Stimulated activated CD8-positive, alpha-beta memory T cell treated with anti-CD3 and anti-CD28 coated beads, Interleukin-7, amount 100 ng/mL, for 4 hours (primary cell): ENCODE data around the gene TRIM13.
"Not testable (repeated sequence)": the region's sequence is repeated elsewhere in the genome, so short reads cannot be mapped to it uniquely, and the experiment has no call there.

Experiments used
- DNase-seq, 2 donors: peaks; one replicate each; pipeline ENCODE4 v3.0.0-alpha.2; 2020; ENCODE audit warnings: low read depth in 2 of 2

Gene TRIM13

GRCh38 chr13:50062336-50062735 is 65.5 kb downstream of the TRIM13 start:
- not testable (repeated sequence) for DNase-seq

DNA sequence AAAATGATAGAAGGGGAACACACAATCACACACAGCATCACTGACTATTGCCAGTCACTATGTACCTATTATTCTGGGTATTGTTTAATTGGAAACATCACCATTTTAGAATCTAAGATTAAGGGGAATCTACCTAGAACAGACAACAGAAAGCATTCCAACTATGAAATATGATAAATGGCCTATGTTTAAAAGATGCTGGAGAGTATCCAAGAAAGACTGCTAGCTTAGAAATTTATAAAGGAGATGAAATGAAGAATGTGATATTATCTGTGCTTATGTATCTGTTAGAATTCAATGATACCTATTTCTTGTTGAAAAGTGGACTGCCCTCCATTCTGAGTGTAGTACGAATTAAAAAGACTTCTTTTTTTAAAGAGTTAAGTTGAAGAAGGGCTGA is 68.9 kb downstream of the TRIM13 start:
- no peak for DNase-seq
